Measurements from ENCODE around the gene SLC14A1. TPM values are rescaled to one million over a fixed set of nuclear protein-coding genes. Genes with fewer than 3 reads are reported as not detected.

SLC14A1 gene
- total RNA-seq, 1 experiment from 2014 or later: 2.3 TPM

DNA sequence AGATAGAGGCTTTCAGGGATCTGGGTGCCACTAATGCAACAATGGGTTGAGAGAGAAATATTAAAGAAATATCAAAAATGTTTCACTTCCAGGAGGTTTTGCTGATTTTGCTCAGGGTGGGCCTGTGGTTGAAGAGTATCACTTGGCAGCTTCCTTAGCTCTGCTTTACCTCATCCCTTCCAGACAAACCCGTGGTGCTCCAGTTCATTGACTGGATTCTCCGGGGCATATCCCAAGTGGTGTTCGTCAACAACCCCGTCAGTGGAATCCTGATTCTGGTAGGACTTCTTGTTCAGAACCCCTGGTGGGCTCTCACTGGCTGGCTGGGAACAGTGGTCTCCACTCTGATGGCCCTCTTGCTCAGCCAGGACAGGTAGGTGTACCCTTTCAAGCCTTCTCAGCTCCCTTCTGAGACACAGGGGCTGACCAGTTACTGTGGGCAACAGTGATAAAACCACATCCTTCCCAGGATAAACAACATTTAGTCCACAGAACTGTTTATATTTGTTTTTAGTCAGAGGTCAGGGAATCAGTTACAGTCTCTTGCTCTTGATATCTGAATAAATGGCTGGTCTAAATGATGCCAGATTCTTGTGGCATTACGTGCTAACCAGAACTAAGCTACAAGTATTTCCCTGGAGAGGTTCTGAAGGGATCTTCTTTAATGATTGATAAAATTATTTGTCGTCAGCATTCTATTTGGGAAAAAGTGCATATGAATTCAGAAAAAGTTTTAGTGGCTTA lies 7.0 kb downstream of the SLC14A1 start:
- Histone ChIP-seq H2AFZ (ENCODE audit: low read length) (no peak overlapping the region), H3K4me3 (ENCODE audit: low read length) (no peak overlapping the region), H3K79me2 (ENCODE audit: low read length) (no peaks in the 10 kb centered on the region), H3K27ac (ENCODE audit: low read length) (peak overlapping the region; percentile 44), H3K9me2 (replicated peaks; ENCODE audit: low read length) (no peaks in the 10 kb centered on the region), H3K9me3 (ENCODE audit: low read length) (no peaks in the 10 kb centered on the region), H3K4me1 (ENCODE audit: insufficient read depth, low read length) (peaks cover 18% of the 10 kb centered on the region), H4K20me1 (ENCODE audit: low read length) (no peaks in the 10 kb centered on the region), H3K9ac (ENCODE audit: low read length) (no peak overlapping the region), H3K4me2 (ENCODE audit: low read length) (peak overlapping the region; percentile 31; the same call in 1 of the 2 replicates), H3F3A (ENCODE audit: low read length, unreplicated experiment) (no peaks in the 10 kb centered on the region), H3K36me3 (ENCODE audit: low read depth, low read length) (no peaks in the 10 kb centered on the region), H3K27me3 (ENCODE audit: low read length) (no peaks in the 10 kb centered on the region)
- DNase-seq (peak; percentile 61), ATAC-seq (peak; percentile 95)
- BruUV-seq (replicated peaks): no TSS peak
- intact Hi-C loops (cut with micrococcal nuclease): loop anchor here (2.0 kb wide), 1 partner anchor 72 kb away; no protein-coding TSS in a partner anchor
- TF ChIP-seq EZH2 (IDR thresholded peaks at IDR 0.05; ENCODE audit: low read length, unreplicated experiment) (no peak), EZH2phosphoT487 (IDR thresholded peaks at IDR 0.05; ENCODE audit: borderline replicate concordance, low read length) (no peak)
- TF ChIP-seq, protein P1, sequence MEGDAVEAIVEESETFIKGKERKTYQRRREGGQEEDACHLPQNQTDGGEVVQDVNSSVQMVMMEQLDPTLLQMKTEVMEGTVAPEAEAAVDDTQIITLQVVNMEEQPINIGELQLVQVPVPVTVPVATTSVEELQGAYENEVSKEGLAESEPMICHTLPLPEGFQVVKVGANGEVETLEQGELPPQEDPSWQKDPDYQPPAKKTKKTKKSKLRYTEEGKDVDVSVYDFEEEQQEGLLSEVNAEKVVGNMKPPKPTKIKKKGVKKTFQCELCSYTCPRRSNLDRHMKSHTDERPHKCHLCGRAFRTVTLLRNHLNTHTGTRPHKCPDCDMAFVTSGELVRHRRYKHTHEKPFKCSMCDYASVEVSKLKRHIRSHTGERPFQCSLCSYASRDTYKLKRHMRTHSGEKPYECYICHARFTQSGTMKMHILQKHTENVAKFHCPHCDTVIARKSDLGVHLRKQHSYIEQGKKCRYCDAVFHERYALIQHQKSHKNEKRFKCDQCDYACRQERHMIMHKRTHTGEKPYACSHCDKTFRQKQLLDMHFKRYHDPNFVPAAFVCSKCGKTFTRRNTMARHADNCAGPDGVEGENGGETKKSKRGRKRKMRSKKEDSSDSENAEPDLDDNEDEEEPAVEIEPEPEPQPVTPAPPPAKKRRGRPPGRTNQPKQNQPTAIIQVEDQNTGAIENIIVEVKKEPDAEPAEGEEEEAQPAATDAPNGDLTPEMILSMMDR (conservative IDR thresholded peaks at IDR 0.05; ENCODE audit: low read depth, low read length): no peak
- ChIA-PET CTCF (no interaction called here), POLR2A (ENCODE audit: unreplicated experiment) (no interaction called here)

DNA sequence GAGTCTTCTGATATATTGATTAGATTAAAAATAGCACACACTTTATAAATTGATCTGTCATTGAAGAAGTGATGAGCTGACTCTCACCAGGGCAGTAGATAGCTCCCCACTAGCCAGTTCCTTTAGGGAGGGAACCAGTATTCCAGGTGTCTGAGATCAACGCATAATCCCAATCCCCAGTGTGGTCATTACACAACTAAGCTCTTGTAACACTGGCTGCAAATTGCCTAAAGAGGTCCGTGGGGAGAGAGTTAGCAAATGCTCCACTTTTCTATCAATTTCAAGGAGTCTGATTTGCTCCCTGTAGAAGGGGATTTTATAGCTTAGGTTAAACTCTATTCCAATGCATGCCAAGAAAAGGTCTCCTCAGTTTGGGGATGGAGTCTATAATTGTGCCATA lies 7.7 kb downstream of the SLC14A1 start:
- BruUV-seq (replicated peaks): no TSS peak
- no peak for ATAC-seq

More for the DNA sequence above, 7.7 kb downstream of the SLC14A1 start:
- Histone ChIP-seq H3K9ac (ENCODE audit: low read length) (no peak overlapping the region), H3K9me3 (ENCODE audit: low read length) (no peaks in the 10 kb centered on the region), H3K4me1 (ENCODE audit: insufficient read depth, low read length) (peaks cover 16% of the 10 kb centered on the region), H3K79me2 (ENCODE audit: low read length) (no peaks in the 10 kb centered on the region), H3K4me3 (ENCODE audit: low read length) (no peak overlapping the region), H3K9me2 (replicated peaks; ENCODE audit: low read length) (no peaks in the 10 kb centered on the region), H4K20me1 (ENCODE audit: low read length) (no peaks in the 10 kb centered on the region), H3K36me3 (ENCODE audit: low read depth, low read length) (no peaks in the 10 kb centered on the region), H3K4me2 (ENCODE audit: low read length) (peak overlapping the region; percentile 31; the same call in 1 of the 2 replicates), H2AFZ (ENCODE audit: low read length) (no peak overlapping the region), H3K27ac (ENCODE audit: low read length) (peak overlapping the region; percentile 44), H3F3A (ENCODE audit: low read length, unreplicated experiment) (no peaks in the 10 kb centered on the region), H3K27me3 (ENCODE audit: low read length) (no peaks in the 10 kb centered on the region)
- CTCF ChIA-PET: no interaction called here
- POLR2A ChIA-PET (ENCODE audit: unreplicated experiment): no interaction called here
- no peak for DNase-seq
- TF ChIP-seq EZH2 (IDR thresholded peaks at IDR 0.05; ENCODE audit: low read length, unreplicated experiment) (no peak), EZH2phosphoT487 (IDR thresholded peaks at IDR 0.05; ENCODE audit: borderline replicate concordance, low read length) (no peak)
- TF ChIP-seq, protein P1 (conservative IDR thresholded peaks at IDR 0.05; ENCODE audit: low read depth, low read length): no peak
- intact Hi-C loops (cut with micrococcal nuclease): loop anchor here (2.0 kb wide), 1 partner anchor 71 kb away; no protein-coding TSS in a partner anchor

Data from PC-3 (cell line).